ENCODE measurements around the gene EXOC5.

DNA sequence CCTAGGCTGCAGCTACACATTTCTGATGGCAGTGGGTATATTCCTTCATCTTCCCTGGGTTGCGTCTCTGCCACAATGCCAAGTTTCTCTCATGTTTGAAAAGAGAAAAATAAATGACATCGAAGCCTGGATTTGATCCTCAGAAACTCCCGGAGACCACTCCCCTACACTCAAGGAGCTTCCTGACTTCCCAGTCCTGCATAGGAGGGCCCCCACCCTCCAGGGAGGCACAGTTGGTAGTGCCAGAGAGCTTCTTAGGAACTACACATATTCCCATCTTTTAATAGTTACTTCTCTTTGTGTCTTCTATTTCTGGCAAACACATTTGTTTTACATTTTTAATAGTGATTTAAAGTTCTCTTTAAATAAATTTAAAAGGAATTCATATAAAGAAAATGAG, 30.8 kb upstream of the EXOC5 start:
- TF ChIP-seq, protein P1, sequence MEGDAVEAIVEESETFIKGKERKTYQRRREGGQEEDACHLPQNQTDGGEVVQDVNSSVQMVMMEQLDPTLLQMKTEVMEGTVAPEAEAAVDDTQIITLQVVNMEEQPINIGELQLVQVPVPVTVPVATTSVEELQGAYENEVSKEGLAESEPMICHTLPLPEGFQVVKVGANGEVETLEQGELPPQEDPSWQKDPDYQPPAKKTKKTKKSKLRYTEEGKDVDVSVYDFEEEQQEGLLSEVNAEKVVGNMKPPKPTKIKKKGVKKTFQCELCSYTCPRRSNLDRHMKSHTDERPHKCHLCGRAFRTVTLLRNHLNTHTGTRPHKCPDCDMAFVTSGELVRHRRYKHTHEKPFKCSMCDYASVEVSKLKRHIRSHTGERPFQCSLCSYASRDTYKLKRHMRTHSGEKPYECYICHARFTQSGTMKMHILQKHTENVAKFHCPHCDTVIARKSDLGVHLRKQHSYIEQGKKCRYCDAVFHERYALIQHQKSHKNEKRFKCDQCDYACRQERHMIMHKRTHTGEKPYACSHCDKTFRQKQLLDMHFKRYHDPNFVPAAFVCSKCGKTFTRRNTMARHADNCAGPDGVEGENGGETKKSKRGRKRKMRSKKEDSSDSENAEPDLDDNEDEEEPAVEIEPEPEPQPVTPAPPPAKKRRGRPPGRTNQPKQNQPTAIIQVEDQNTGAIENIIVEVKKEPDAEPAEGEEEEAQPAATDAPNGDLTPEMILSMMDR (IDR thresholded peaks at IDR 0.05), result no peak
- TF ChIP-seq POLR2AphosphoS5 (IDR thresholded peaks at IDR 0.05) (no peak), POLR2A (IDR thresholded peaks at IDR 0.05; ENCODE audit: low read depth) (no peak), EP300 (IDR thresholded peaks at IDR 0.05) (no peak)

Measured in esophagus muscularis mucosa (tissue), 4 donors.